GM18861 (cell line): ENCODE results near the gene KLRC2.
"Not testable (repeated sequence)": the region's sequence is repeated elsewhere in the genome, so short reads cannot be mapped to it uniquely, and the experiment has no call there.

Source experiments
- ATAC-seq: cut with Tn5 transposase; IDR thresholded peaks from one replicate; pipeline ENCODE4 v1.9.1; 2021; ENCODE audit not compliant: unreplicated experiment

Gene KLRC2

GRCh38 chr12:10435816-10436215 lies at the start of gene KLRC2:
KLRC2 (minus strand) TSS chr12:10436010; CDS start chr12:10435986, 24 bp downstream.
- not testable (repeated sequence) for ATAC-seq

DNA sequence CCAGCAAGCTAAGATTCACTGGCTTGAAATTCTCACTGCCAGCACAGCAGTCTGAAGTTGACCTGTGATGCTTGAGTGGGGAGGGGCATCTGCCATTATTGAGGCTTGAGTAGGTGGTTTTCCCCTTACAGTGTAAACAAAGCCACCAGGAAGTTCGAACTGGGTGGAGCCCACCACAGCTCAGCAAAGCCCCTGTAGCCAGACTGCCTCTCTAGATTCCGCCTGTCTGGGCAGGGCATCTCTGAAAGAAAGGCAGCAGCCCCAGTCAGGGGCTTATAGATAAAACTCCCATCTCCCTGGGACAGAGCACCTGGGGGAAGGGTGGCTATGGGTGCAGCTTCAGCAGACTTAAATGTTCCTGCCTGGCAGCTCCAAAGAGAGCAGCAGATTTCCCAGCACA lies 46.1 kb upstream of the KLRC2 start:
- not testable (repeated sequence) for ATAC-seq

GRCh38 chr12:10472808-10473207 lies 37.0 kb upstream of the KLRC2 start:
- ATAC-seq: not testable (repeated sequence)

DNA sequence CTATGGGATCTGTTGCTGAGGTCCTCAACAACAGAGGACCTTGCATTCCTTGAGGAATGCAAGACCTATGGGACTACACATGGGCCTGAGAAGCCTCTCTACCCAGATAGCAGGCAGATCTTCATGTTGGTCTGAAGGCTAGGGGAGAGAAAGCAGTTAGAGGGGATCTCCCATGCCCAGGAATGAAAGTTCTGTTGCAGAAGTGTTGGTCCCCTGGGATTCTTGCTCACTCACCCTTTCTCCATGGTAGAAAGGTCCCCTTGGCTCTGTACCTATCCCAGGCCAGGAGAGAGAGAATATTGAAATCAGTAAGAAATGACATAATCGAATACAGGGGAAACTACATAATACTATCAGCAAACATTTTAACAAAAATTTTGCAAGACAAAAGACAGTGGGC lies 33.9 kb upstream of the KLRC2 start:
- ATAC-seq: no peak

GRCh38 chr12:10466311-10466710 lies 30.5 kb upstream of the KLRC2 start:
- no peak for ATAC-seq

GRCh38 chr12:10457760-10458159 lies 21.9 kb upstream of the KLRC2 start:
- ATAC-seq: no peak

DNA sequence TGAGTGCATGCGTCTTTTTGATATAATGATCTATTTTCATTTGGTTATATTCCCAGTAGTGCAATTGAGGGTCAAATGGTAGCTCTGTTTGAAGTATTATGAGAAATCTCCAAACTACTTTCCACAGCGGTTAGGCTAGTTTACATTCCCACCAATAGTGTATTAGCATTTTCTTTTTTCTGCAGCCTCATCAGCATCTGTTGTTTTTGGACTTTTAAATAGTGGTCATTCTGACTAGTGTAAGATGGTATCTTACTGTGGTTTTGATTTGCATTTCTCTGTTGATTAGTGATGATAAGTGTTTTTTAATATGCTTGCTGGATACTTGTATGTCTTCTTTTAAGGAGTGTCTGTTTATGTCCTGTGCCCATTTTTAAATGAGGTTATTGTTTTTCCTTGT lies 21.0 kb upstream of the KLRC2 start:
- no peak for ATAC-seq

DNA sequence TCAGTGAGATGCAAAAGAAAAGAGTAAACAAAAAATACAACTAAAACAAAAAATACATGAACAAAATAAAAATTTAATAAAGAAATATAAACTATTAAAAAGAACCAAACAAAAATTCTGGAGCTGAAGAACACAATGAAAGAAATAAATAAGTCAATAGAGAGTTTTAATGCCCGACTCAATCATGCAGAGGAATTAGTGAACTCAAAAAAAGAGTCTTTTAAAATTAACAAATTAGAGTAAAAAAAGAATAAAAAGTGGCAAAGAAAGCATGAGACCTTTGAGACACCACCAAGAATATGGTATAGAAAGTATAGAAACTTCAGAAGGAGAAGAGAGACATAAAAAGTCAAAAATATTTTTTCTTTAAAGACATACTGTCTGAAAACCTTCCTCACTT lies 20.0 kb upstream of the KLRC2 start:
- no peak for ATAC-seq

GRCh38 chr12:10454531-10454930 lies 18.7 kb upstream of the KLRC2 start:
- ATAC-seq: no peak

DNA sequence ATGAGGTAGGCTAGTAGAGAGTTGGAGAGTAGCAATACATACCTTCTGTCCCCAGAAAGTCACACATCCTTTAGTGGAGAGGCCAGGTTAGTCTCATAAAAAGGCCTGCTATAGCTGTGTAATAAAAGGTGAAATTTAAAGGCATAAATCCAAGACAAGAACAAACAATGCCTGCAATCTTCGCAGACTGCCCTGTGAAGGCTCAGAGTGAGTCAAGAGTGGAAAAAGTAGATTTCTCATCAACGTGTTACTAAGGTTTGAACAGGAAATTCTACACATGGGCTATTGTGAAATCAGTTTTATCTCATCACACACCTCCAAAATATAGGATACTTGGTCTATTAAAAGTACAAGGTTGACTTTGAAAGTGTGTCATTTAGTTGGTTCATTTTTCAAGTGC lies 17.3 kb upstream of the KLRC2 start, which contains the start of gene KLRC1:
KLRC1 (minus strand) TSS at position 222 of the 400 bp plus-strand sequence. CDS start 2,221 bp downstream, outside the sequence.
- ATAC-seq: no peak

DNA sequence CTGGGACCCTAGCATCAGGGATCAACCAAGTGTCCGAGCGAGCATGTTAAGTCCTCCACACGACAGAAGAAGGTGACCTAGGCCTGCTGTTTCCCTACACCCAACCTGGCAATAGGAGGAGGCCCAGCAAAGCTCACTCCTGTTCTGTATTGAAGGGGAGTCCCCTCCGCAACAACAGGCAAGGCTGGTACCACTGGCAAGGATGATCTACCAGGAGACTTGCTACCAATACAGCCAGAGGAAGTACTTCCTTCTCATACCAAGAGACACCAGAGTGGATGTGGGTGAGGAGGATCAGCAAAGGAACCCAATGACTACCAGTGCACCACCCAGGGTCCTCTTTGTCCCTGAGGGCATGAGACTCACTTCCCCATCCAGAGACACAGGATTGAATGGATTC lies 12.4 kb upstream of the KLRC2 start:
- ATAC-seq: no peak

DNA sequence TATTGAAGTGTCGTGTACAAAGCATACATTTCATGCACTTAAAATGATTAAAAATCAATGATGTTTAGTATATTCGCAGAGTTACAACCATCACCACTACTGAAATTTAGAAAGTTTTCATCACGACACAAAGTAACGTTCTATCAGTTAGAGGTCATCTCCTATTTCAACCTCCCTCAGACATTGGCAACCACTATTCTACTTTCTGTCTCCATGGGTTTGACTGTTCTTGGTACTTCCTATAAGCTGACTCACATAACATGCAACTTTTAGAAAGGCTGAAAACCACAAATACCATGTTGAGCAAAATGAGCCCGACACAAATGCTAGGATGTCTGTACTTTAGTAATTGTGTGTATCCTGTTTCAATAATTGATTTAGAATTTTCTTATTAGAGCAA lies 10.2 kb upstream of the KLRC2 start:
- not testable (repeated sequence) for ATAC-seq

DNA sequence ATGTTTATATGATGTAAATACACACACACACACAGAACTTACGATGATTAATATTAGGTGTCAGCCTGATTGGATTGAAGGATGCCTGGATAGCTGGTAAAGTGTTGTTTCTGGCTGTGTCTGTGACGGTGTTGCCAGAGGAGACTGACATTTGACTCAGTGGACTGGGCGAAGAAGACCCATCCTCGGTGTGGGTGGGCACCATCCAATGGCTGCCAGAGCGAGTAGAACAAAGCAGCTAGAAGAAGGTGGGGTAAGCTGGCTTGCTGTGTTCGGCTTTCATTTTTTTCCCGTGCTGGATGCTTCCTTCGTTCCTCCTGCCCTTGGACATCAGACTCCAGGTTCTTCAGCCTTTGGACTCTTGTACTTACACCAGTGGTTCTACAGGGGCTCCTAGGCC lies 5.3 kb upstream of the KLRC2 start:
- not testable (repeated sequence) for ATAC-seq

DNA sequence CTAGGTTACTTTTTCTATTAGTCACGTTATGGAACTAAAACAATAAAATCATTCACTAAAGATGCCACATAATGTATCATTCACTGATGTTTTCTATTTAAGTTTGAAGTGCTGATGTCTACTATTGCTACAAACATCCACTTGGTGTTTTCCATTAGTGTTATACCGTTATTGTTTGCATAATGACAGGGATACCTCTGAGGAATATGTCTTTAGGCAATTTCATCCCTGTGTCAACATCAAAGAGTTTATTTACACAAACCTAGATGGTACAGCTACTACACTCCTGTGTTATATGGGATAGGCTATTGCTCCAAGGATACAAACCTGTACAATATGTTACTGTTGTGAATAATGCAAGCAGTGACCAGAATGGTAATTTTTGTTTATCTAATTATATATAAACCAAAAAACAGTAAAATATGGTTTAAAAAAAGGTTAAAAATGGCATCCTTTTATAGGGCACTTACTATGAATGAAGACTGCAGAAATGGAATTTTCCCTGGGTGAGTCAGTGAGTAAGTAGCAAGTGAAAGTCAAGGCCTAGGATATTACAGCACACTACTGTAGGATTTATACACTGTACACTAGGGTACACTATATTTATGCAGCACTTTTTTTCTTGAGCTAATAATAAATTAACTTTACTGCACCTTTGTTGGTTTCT lies 3.9 kb upstream of the KLRC2 start:
- not testable (repeated sequence) for ATAC-seq

GRCh38 chr12:10437601-10438000 lies 1.8 kb upstream of the KLRC2 start:
- ATAC-seq: not testable (repeated sequence)

GRCh38 chr12:10430623-10431022 lies 5.2 kb downstream of the KLRC2 start:
- ATAC-seq: not testable (repeated sequence)

DNA sequence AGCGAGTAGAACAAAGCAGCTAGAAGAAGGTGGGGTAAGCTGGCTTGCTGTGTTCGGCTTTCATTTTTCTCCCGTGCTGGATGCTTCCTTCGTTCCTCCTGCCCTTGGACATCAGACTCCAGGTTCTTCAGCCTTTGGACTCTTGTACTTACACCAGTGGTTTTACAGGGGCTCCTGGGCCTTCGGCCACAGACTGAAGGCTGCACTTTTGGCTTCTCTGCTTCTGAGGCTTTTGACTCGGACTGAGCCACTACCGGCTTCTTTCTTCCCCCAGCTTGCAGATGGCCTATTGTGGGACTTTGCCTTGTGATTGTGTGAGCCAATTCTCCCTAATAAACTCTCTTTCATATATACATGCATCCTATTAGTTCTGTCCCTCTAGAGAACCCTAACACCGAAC lies 9.9 kb downstream of the KLRC2 start:
- ATAC-seq: not testable (repeated sequence)

DNA sequence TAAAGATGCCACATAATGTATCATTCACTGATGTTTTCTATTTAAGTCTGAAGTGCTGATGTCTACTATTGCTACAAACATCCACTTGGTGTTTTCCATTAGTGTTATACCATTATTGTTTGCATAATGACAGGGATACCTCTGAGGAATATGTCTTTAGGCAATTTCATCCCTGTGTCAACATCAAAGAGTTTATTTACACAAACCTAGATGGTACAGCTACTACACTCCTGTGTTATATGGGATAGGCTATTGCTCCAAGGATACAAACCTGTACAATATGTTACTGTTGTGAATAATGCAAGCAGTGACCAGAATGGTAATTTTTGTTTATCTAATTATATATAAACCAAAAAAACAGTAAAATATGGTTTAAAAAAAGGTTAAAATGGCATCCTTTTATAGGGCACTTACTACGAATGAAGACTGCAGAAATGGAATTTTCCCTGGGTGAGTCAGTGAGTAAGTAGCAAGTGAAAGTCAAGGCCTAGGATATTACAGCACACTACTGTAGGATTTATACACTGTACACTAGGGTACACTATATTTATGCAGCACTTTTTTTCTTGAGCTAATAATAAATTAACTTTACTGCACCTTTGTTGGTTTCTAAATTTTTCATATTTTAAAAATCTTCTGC lies 11.4 kb downstream of the KLRC2 start:
- not testable (repeated sequence) for ATAC-seq

- ATAC-seq: not testable (repeated sequence)
Measured at GRCh38 chr12:10422159-10422558, 13.7 kb downstream of the KLRC2 start.

- not testable (repeated sequence) for ATAC-seq
Measured at GRCh38 chr12:10420334-10420733, 15.5 kb downstream of the KLRC2 start, which contains the start of gene KLRC3. KLRC3 (minus strand) TSS chr12:10420595; CDS start chr12:10420550, 45 bp downstream.

DNA sequence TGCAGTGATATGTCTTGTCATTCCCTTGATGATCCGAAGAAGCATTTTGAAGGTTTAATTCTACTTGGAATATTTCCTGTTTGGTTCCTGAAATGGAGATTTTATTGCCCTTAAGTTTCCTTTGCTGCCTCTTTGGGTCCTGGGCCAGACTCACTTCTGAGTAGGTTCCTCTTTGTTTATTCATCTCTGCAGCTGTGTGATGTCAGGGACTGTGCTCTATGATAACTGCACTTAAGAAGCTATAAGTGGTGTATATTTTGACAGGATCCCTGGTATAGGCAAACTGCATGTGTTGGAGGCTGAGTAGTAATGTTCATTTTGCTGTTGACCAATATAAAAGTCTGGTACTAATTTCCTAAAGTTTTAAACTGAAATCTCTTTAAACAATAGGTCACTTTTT lies 26.4 kb downstream of the KLRC2 start, which contains the start of gene KLRC4:
KLRC4 (minus strand) TSS at position 366 of the 400 bp plus-strand sequence; CDS start at position 184, 182 bp downstream.
- ATAC-seq: no peak

GRCh38 chr12:10408842-10409241 lies 27.0 kb downstream of the KLRC2 start:
- ATAC-seq: no peak
